ENCODE measurements around the gene P2RY6. TPM values are rescaled to one million over a fixed set of nuclear protein-coding genes. Genes with fewer than 3 reads are reported as not detected.

The P2RY6 gene
- polyA plus RNA-seq, 4 donors, result 0.69 to 2.0 (median 1.1) TPM

Other genes starting within 250 kb of the P2RY6 start
- gene FCHSD2, start 130.0 kb upstream of the P2RY6 start, polyA plus RNA-seq (ENCODE audit: insufficient read length in 4 of 4), result 10 to 100 TPM; 36.1 to 43.2 (median 37.8) TPM
- gene P2RY2, start 54.1 kb upstream of the P2RY6 start, polyA plus RNA-seq (ENCODE audit: insufficient read length in 4 of 4), result 1 to 10 TPM in 2 of 4 donors, under 1 TPM in 2; 0.68 to 1.1 (median 0.91) TPM
- gene ARHGEF17, start 35.9 kb downstream of the P2RY6 start, polyA plus RNA-seq (ENCODE audit: insufficient read length in 4 of 4), result 100 to 1,000 TPM in 2 of 4 donors, 10 to 100 TPM in 2; 64.5 to 123 (median 97.6) TPM
- gene RELT, start 104.1 kb downstream of the P2RY6 start, polyA plus RNA-seq (ENCODE audit: insufficient read length in 4 of 4), result 1 to 10 TPM; 2.2 to 4.9 (median 4.3) TPM